Hepatocyte (in vitro differentiated cells): ENCODE measurements around the gene PCYT1B. TPM values are rescaled to one million over a fixed set of nuclear protein-coding genes. Genes with fewer than 3 reads are reported as not detected.

Experiments used
- polyA plus RNA-seq: library from polyadenylated mRNA; unstranded; fragments of >200 nt; fragmentation: Nextera tagmentation; extraction: Ambion mirVana; gene quantifications from 2 replicates; pipeline ENCODE4 v1.2.1, GENCODE V29; 2016
- small RNA-seq: library from RNA; depleted of rRNA; stranded (forward); fragments of <200 nt; gene quantifications from one replicate; pipeline ENCODE3, GENCODE V24; 2014
- total RNA-seq: library from RNA; depleted of rRNA; stranded (reverse); fragments of >200 nt; gene quantifications from 2 replicates; pipeline ENCODE4 v1.2.3, GENCODE V29; 2014

Gene PCYT1B
- total and polyA plus RNA-seq, 2 experiments from 2014 or later = 7.8 to 17.1 TPM

Small RNA genes within 50 kb of the gene (small RNA-seq; reads per million reads assigned to genes)
- not detected for gene SNRPEP9

Other genes starting within 250 kb of the PCYT1B start
- 22.5 and 30.9 TPM in 2 replicates for gene PDK3, start 182.1 kb downstream of the PCYT1B start, total RNA-seq
- 19.8 and 23.4 TPM in 2 replicates for gene PDK3, start 182.1 kb downstream of the PCYT1B start, polyA plus RNA-seq
- gene POLA1, start 46.6 kb upstream of the PCYT1B start, total RNA-seq = 18.9 and 19.0 TPM in 2 replicates
- gene POLA1, start 46.6 kb upstream of the PCYT1B start, polyA plus RNA-seq = 4.9 and 7.7 TPM in 2 replicates